OCI-LY1 (cell line): ENCODE data around the gene USP25.

Experiments used
- H2AFZ ChIP-seq: fragments of 200-600 bp; sonication (generic), shearing (Covaris generic); 2 replicates; pipeline ENCODE4 v1.6.0; 2014; ENCODE audit warnings: antibody characterized with exemption, mild to moderate bottlenecking, low read length
- H3F3A ChIP-seq: fragments of 200-600 bp; sonication (generic), shearing (Covaris generic); 2 replicates; pipeline ENCODE4 v1.6.0; 2014; ENCODE audit warnings: mild to moderate bottlenecking, antibody characterized with exemption, low read length, moderate library complexity; ENCODE audit not compliant: insufficient read depth
- H3K27ac ChIP-seq: fragments of 200-600 bp; sonication (generic); 2 replicates; pipeline ENCODE4 v1.5.1; 2014; ENCODE audit warnings: low read length, mixed run types, mild to moderate bottlenecking, low read depth; ENCODE audit not compliant: poor library complexity, severe bottlenecking
- H3K27me3 ChIP-seq: fragments of 200-600 bp; sonication (generic); 2 replicates; pipeline ENCODE4 v1.6.0; 2014; ENCODE audit warnings: antibody characterized with exemption, mild to moderate bottlenecking, low read length, moderate library complexity; ENCODE audit not compliant: insufficient read depth
- H3K36me3 ChIP-seq: fragments of 200-600 bp; sonication (generic); 2 replicates; pipeline ENCODE4 v1.6.1; 2014; ENCODE audit warnings: mild to moderate bottlenecking, antibody characterized with exemption, low read length, moderate library complexity, mixed read lengths; ENCODE audit not compliant: insufficient read depth
- H3K4me1 ChIP-seq: fragments of 200-600 bp; sonication (generic); 2 replicates; pipeline ENCODE4 v1.5.1; 2014; ENCODE audit warnings: mild to moderate bottlenecking, low read length, moderate library complexity; ENCODE audit not compliant: insufficient read depth, severe bottlenecking
- H3K4me2 ChIP-seq: fragments of 200-600 bp; sonication (generic), shearing (Covaris generic); 2 replicates; pipeline ENCODE4 v1.6.1; 2014; ENCODE audit warnings: low read length
- H3K4me3 ChIP-seq: fragments of 200-600 bp; sonication (generic); 2 replicates; pipeline ENCODE4 v1.5.1; 2014; ENCODE audit warnings: low read length, low read depth, mild to moderate bottlenecking, mixed read lengths; ENCODE audit not compliant: poor library complexity, severe bottlenecking
- H3K79me2 ChIP-seq: fragments of 200-600 bp; shearing (Covaris generic); 2 replicates; pipeline ENCODE4 v1.6.1; 2016; ENCODE audit warnings: mixed run types, low read length, mixed read lengths; ENCODE audit not compliant: insufficient read depth
- H3K9ac ChIP-seq: fragments of 200-600 bp; sonication (generic), shearing (Covaris generic); 2 replicates; pipeline ENCODE4 v1.6.1; 2014; ENCODE audit warnings: mild to moderate bottlenecking, low read length, mixed read lengths
- H3K9me2 ChIP-seq: fragments of 200-600 bp; sonication (generic), shearing (Covaris generic); 2 replicates; pipeline ENCODE4 v1.6.1; 2014; ENCODE audit warnings: low read depth, mild to moderate bottlenecking, low read length, mixed read lengths
- H3K9me3 ChIP-seq: fragments of 200-600 bp; shearing (Covaris generic); 2 replicates; pipeline ENCODE4 v1.6.1; 2014; ENCODE audit warnings: low read length, mixed read lengths
- H4K20me1 ChIP-seq: fragments of 200-600 bp; sonication (generic), shearing (Covaris generic); 2 replicates; pipeline ENCODE4 v1.6.0; 2016; ENCODE audit warnings: mild to moderate bottlenecking, low read length; ENCODE audit not compliant: insufficient read depth
- CTCF ChIP-seq: fragments of 200-600 bp; sonication (generic), shearing (Covaris generic); IDR thresholded peaks from 2 replicates; pipeline ENCODE4 v1.5.1; 2017; ENCODE audit warnings: mild to moderate bottlenecking, antibody characterized with exemption, low read length, moderate library complexity, mixed read lengths
- EZH2 ChIP-seq: fragments of 200-600 bp; sonication (generic), shearing (Covaris generic); IDR thresholded peaks from 2 replicates; pipeline ENCODE4 v1.8.0; 2017; ENCODE audit warnings: borderline replicate concordance, mixed run types, mild to moderate bottlenecking, antibody characterized with exemption, low read length, moderate library complexity, mixed read lengths

The USP25 gene

DNA sequence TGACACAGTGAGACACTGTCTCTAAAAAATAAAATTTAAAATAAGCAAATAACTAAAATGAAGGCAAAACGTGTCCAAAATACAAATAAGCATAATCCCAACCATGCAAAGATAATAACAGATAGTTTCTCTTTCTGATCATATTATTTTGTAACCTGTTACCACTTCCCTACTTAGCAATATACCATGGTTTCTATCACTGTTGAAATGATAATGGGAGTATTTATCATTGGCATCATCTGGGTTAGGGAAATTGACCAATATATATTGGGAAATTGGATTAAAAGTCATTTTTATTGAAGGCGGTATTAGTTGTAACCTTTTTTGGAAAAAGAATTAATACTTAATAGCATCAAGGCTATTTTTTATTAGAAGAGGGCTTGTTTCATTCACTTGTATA, 47.0 kb downstream of the USP25 start:
- no peaks in the 10 kb centered on the region for H3K4me1 ChIP-seq
- TF ChIP-seq EZH2 = no peak
- TF ChIP-seq CTCF = no peak
- H3K4me3 ChIP-seq = no peak overlapping the region
- H4K20me1 ChIP-seq = no peaks in the 10 kb centered on the region
- no peak overlapping the region for H3K9ac ChIP-seq
- no peak overlapping the region for H3K27ac ChIP-seq
- no peak overlapping the region for H2AFZ ChIP-seq
- no peaks in the 10 kb centered on the region for H3K9me2 ChIP-seq
- no peak overlapping the region for H3K4me2 ChIP-seq
- no peaks in the 10 kb centered on the region for H3K9me3 ChIP-seq
- H3K79me2 ChIP-seq = no peaks in the 10 kb centered on the region
- H3K27me3 ChIP-seq = no peaks in the 10 kb centered on the region
- no peaks in the 10 kb centered on the region for H3F3A ChIP-seq
- H3K36me3 ChIP-seq = peaks cover 17% of the 10 kb centered on the region

DNA sequence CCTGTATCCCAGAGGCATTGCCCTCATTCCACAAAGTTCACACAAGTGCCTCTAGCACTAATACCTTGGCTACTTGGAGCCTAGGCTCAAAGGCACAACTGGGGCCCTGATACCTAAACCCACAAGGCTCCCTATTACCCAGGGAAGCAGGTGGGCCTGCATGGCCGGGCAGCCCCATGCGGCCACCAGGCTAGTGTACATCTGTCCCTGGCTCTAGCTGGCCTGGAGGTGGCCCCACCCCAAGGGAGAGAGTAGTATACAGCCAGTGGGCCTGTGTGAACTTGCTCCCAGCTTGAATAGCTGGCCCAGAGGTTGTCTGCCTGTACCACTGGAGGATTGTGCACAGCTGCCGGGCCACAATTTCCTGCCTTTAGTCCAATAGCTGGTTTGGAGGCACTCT, 52.2 kb downstream of the USP25 start:
- Histone ChIP-seq H3K27ac (no peak overlapping the region), H3K36me3 (peaks cover 27% of the 10 kb centered on the region), H4K20me1 (no peaks in the 10 kb centered on the region), H3K4me1 (no peaks in the 10 kb centered on the region), H2AFZ (no peak overlapping the region), H3K4me3 (no peak overlapping the region), H3K9ac (no peak overlapping the region), H3K27me3 (no peaks in the 10 kb centered on the region), H3K9me2 (no peaks in the 10 kb centered on the region), H3F3A (no peaks in the 10 kb centered on the region), H3K9me3 (no peaks in the 10 kb centered on the region), H3K4me2 (no peak overlapping the region), H3K79me2 (no peaks in the 10 kb centered on the region)
- TF ChIP-seq EZH2 (no peak), CTCF (no peak)

DNA sequence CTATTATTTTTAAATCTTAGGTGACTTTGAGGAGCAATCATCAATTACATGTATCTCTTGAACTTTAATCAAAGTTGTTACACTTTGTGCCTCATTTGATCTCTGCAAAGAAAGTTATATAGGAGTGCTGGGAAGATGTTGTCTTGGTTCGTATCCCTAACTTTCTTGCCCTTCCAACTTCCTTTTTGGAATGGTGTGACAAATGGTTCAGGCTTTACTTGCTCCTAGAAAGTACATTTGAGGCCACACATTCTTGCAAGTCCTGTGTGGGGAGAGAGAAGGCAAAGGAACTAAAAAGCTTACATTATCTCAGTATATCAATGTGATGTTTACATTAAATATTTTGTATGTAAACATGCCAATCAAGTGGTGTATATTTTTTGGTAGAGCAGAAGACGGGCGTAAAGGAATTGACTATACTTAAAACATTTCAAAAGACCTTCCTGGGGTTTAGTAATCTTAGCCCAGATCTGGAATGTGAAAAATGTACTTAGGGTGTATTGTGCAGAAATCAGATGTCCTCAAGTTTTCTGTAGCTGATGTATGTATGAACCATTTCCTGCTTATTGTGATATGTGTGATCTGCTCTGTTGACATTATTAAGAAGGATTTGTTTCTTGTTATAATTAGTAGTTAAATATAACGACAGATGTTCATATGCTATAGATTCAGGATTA, 59.2 kb downstream of the USP25 start:
- Histone ChIP-seq H3K4me3 (no peak overlapping the region), H3K27ac (no peak overlapping the region), H3F3A (no peaks in the 10 kb centered on the region), H3K9ac (no peak overlapping the region), H3K4me2 (no peak overlapping the region), H2AFZ (no peak overlapping the region), H3K27me3 (no peaks in the 10 kb centered on the region), H3K9me2 (no peaks in the 10 kb centered on the region), H4K20me1 (no peaks in the 10 kb centered on the region), H3K4me1 (no peaks in the 10 kb centered on the region), H3K36me3 (peaks cover 10% of the 10 kb centered on the region; the same call in 1 of the 2 replicates), H3K9me3 (no peaks in the 10 kb centered on the region), H3K79me2 (no peaks in the 10 kb centered on the region)
- TF ChIP-seq EZH2 = no peak
- no peak for TF ChIP-seq CTCF
